ENCODE results near the gene LYST.
A peak's percentile ranks its signal among the peaks of the same experiment; 100 is the strongest.
"Not testable (repeated sequence)": the region's sequence is repeated elsewhere in the genome, so short reads cannot be mapped to it uniquely, and the experiment has no call there.

LYST gene

DNA sequence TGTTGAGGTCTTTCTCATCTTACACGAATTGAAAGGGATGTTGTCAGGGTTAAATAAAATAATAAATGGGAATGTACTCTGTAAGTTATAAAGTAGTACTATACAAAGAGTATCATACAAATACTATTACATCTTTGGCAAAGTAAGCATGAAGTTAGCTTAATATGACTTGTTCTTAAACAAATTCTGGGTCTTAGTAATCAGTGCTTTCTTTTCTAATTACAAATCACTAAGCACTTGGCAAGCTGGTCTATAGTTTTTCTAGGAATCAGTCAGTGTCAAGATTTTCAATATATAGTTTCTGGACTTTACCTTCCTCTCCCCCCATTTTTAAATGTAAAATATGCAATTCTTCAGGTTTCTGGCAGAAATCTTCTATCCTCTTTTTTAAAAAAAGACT, 6.9 kb downstream of the LYST start:
- Mint-ChIP-seq H3K27me3 (no peaks in the 10 kb centered on the region), H3K4me1 (peaks cover 38% of the 10 kb centered on the region), H3K9me3 (no peaks in the 10 kb centered on the region), H3K4me3 (no peak overlapping the region), H3K27ac (no peak overlapping the region), H3K36me3 (ENCODE audit: low read depth) (peaks cover 42% of the 10 kb centered on the region)
- ATAC-seq (no peak), DNase-seq (no peak)

DNA sequence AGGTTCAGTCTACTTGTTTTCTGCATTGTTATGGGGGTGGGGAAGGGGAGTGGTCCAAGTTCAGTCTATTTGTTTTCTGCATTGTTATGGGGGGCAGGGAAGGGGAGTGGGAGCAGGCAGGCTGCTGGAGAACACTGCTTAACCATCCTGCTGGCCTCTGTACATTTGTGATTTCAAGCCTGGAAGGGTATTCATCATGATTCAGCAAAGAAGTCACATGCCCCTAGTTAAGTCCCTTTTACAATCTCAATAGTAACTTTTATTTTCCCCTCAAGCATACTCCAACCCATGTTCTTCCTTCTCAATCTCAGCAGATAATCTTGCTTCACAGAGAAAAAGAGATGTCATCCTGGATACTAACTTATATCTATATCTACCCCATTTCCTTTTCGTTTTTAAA, 7.9 kb downstream of the LYST start:
- H3K4me3 Mint-ChIP-seq: no peak overlapping the region
- no peak overlapping the region for H3K27ac Mint-ChIP-seq
- ATAC-seq (no peak), DNase-seq (no peak)
- peaks cover 38% of the 10 kb centered on the region for H3K4me1 Mint-ChIP-seq
- H3K27me3 Mint-ChIP-seq: no peaks in the 10 kb centered on the region
- H3K9me3 Mint-ChIP-seq: no peaks in the 10 kb centered on the region
- peaks cover 40% of the 10 kb centered on the region for H3K36me3 Mint-ChIP-seq (ENCODE audit: low read depth)

GRCh38 chr1:235857756-235858155, 8.9 kb downstream of the LYST start:
- no peaks in the 10 kb centered on the region for H3K9me3 Mint-ChIP-seq
- no peaks in the 10 kb centered on the region for H3K27me3 Mint-ChIP-seq
- ATAC-seq (peak; percentile 41), DNase-seq (no peak)
- peaks cover 37% of the 10 kb centered on the region for H3K4me1 Mint-ChIP-seq
- H3K4me3 Mint-ChIP-seq: peak overlapping the region; percentile 16
- H3K27ac Mint-ChIP-seq: no peak overlapping the region
- H3K36me3 Mint-ChIP-seq (ENCODE audit: low read depth): peaks cover 34% of the 10 kb centered on the region

- no peak for DNase-seq
- Mint-ChIP-seq H3K4me3 (peak overlapping the region; percentile 55), H3K27ac (no peak overlapping the region), H3K27me3 (no peaks in the 10 kb centered on the region), H3K9me3 (no peaks in the 10 kb centered on the region), H3K36me3 (ENCODE audit: low read depth) (peaks cover 26% of the 10 kb centered on the region), H3K4me1 (peaks cover 41% of the 10 kb centered on the region)
- ATAC-seq: peak; percentile 76
Measured at GRCh38 chr1:235855811-235856429, 10.8 kb downstream of the LYST start.

- no peak overlapping the region for H3K4me3 Mint-ChIP-seq
- ATAC-seq: no peak
Measured at GRCh38 chr1:235854347-235854746, 12.4 kb downstream of the LYST start.

GRCh38 chr1:235853653-235854052, 13.1 kb downstream of the LYST start:
- H3K36me3 Mint-ChIP-seq (ENCODE audit: low read depth): peaks cover 43% of the 10 kb centered on the region
- ATAC-seq (no peak), DNase-seq (no peak)
- no peaks in the 10 kb centered on the region for H3K27me3 Mint-ChIP-seq
- H3K4me3 Mint-ChIP-seq: peak overlapping the region; percentile 7
- H3K9me3 Mint-ChIP-seq: no peaks in the 10 kb centered on the region
- H3K4me1 Mint-ChIP-seq: peaks cover 64% of the 10 kb centered on the region
- H3K27ac Mint-ChIP-seq: peak overlapping the region; percentile 71

More at GRCh38 chr1:235854347-235854746, 12.4 kb downstream of the LYST start:
- Mint-ChIP-seq H3K27me3 (no peaks in the 10 kb centered on the region), H3K4me1 (peaks cover 57% of the 10 kb centered on the region), H3K27ac (peak overlapping the region; percentile 71), H3K36me3 (ENCODE audit: low read depth) (peaks cover 41% of the 10 kb centered on the region), H3K9me3 (no peaks in the 10 kb centered on the region)
- no peak for DNase-seq

DNA sequence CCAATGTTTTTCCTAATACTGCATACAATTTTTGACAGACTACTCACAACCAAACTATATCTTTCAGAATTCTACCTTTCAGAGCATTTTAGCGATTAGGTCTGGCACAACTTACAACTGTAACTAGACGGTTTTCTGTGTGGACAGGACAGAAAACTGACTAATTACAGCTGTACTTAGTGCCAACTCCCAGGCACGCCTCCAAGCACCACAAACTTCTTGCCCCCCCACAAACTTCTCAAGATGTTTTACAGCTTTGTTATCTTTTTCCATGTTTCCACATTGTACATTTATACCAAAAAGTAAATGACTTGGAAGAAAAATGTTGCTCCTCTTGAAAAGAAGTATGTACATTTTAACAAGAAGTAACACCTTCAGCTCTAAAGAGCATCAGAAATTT, 13.8 kb downstream of the LYST start:
- Mint-ChIP-seq H3K4me1 (peaks cover 72% of the 10 kb centered on the region), H3K4me3 (no peak overlapping the region), H3K36me3 (ENCODE audit: low read depth) (peaks cover 51% of the 10 kb centered on the region), H3K27me3 (no peaks in the 10 kb centered on the region), H3K27ac (peak overlapping the region; percentile 13), H3K9me3 (no peaks in the 10 kb centered on the region)
- ATAC-seq (no peak), DNase-seq (no peak)

GRCh38 chr1:235851939-235852338, 14.8 kb downstream of the LYST start:
- H3K9me3 Mint-ChIP-seq: peaks cover 6% of the 10 kb centered on the region
- ATAC-seq (no peak), DNase-seq (no peak)
- H3K27me3 Mint-ChIP-seq: no peaks in the 10 kb centered on the region
- H3K27ac Mint-ChIP-seq: no peak overlapping the region
- no peak overlapping the region for H3K4me3 Mint-ChIP-seq
- H3K36me3 Mint-ChIP-seq (ENCODE audit: low read depth): peaks cover 54% of the 10 kb centered on the region
- H3K4me1 Mint-ChIP-seq: peaks cover 81% of the 10 kb centered on the region

- H3K4me1 Mint-ChIP-seq: peaks cover 87% of the 10 kb centered on the region
- peak overlapping the region; percentile 76 for H3K4me3 Mint-ChIP-seq
- not testable (repeated sequence) for DNase-seq, H3K27me3 Mint-ChIP-seq
- H3K27ac Mint-ChIP-seq: peak overlapping the region; percentile 85
- peak; percentile 77 for ATAC-seq
- peaks cover 49% of the 10 kb centered on the region for H3K36me3 Mint-ChIP-seq (ENCODE audit: low read depth)
- peaks cover 14% of the 10 kb centered on the region for H3K9me3 Mint-ChIP-seq
Measured at GRCh38 chr1:235848251-235848650, 18.5 kb downstream of the LYST start.

DNA sequence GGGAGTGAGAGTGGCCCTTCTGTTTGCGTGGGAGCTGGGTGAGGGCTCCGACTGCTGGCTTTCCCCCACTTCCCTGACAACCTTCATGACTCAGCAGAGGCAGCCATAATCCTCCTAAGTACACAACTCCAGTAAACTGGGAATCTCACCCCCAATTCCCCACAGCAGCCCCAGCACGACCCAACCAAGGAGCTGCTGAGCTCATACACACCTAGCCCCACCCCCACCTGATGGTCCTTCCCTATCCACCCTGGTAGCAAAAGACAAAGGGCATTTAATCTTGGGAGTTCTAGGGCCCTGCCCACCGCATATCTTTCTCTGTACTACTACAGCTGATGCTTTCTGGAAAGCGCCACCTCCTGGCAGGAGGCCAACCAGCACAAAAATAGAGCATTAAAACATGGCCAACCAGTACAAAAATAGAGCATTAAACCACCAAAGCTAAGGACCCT, 21.0 kb downstream of the LYST start:
- peak overlapping the region; percentile 85 for H3K27ac Mint-ChIP-seq
- not testable (repeated sequence) for ATAC-seq, H3K4me3 Mint-ChIP-seq, DNase-seq, H3K27me3 Mint-ChIP-seq
- peaks cover 85% of the 10 kb centered on the region for H3K4me1 Mint-ChIP-seq
- H3K36me3 Mint-ChIP-seq (ENCODE audit: low read depth): peaks cover 51% of the 10 kb centered on the region
- H3K9me3 Mint-ChIP-seq: peaks cover 14% of the 10 kb centered on the region

DNA sequence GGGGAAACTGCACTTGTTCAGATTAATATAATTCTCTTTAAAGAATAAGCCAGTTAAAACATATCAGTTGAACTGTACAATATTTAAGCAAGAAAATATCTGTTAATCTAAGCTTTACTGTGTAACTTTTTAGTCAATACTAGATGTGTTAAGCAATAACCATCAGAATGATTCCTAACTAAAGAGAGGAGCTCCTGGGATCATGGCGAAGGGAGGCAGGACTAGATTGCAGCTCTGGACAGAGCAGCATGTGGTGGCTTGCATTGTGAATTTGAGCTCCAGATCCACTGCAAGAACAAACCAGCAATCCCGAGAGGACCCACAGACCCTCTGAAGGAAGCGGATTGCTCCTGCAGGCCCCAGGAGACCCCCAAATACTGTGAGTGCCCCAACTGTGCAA, 21.9 kb downstream of the LYST start:
- DNase-seq (no peak), ATAC-seq (no peak)
- peaks cover 48% of the 10 kb centered on the region for H3K36me3 Mint-ChIP-seq (ENCODE audit: low read depth)
- no peaks in the 10 kb centered on the region for H3K27me3 Mint-ChIP-seq
- H3K27ac Mint-ChIP-seq: no peak overlapping the region
- H3K4me3 Mint-ChIP-seq: no peak overlapping the region
- H3K4me1 Mint-ChIP-seq: peaks cover 82% of the 10 kb centered on the region
- H3K9me3 Mint-ChIP-seq: peaks cover 14% of the 10 kb centered on the region

DNA sequence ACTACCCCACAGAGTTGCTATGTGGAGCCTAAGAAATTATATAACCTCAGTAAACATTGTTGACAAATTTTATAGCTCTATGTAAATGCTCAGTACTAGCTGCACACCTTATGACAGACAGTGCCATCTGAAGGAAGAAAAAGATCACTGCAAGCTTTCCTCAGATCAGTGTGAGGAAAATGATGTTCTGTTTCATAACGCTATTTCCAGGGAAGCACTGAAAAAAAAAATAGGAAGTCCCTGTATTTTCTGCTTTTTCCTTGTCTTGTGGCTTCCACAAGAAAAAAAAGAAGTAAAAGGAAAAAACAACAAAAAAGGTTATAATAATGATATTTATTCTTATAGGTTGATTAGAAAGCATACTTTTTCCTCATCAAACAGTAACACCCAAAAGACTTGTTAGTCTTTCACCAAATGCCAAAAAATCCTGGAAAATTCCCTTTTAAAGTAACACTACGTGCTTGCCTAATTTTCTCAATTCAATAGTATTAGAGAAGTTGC, 23.2 kb downstream of the LYST start:
- Mint-ChIP-seq H3K4me3 (no peak overlapping the region), H3K9me3 (peaks cover 14% of the 10 kb centered on the region), H3K27ac (peak overlapping the region; percentile 10), H3K27me3 (no peaks in the 10 kb centered on the region), H3K36me3 (ENCODE audit: low read depth) (peaks cover 43% of the 10 kb centered on the region), H3K4me1 (peaks cover 73% of the 10 kb centered on the region)
- ATAC-seq: peak; percentile 71
- no peak for DNase-seq

DNA sequence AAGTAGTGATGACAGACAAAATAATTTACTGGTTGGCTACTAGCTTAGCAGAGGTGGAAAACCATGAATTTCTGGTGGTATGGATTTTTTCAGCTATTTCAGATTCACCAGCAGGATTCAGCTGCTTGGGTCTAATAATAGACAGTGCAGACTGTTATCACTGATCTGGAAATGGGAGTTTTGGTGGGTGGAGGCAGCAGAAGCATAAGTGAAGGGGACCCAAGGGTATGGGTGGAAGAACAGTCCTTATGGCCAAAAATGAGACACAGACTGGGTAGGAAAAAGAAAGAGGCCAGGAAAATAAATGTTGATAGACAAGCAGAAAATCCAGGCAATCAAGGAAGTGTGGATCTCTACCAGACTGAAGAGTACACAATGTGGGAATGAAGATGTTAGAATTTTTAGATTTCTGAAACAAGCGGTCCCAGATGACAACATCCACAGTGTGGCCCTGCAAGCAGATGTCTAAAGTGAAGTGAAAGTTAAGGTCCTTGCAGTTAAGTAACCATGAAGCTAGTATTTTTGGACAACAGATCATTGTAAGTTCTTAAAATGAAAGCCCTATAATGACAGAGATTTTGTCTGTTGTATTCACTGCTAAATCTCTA, 24.7 kb downstream of the LYST start:
- peak overlapping the region; percentile 3 for H3K27ac Mint-ChIP-seq
- ATAC-seq (no peak), DNase-seq (no peak)
- peaks cover 31% of the 10 kb centered on the region for H3K36me3 Mint-ChIP-seq (ENCODE audit: low read depth)
- H3K4me1 Mint-ChIP-seq: peaks cover 58% of the 10 kb centered on the region
- no peaks in the 10 kb centered on the region for H3K27me3 Mint-ChIP-seq
- H3K9me3 Mint-ChIP-seq: peaks cover 8% of the 10 kb centered on the region
- H3K4me3 Mint-ChIP-seq: no peak overlapping the region

- peak; percentile 70 for ATAC-seq
- H3K27ac Mint-ChIP-seq: no peak overlapping the region
- peaks cover 34% of the 10 kb centered on the region for H3K4me1 Mint-ChIP-seq
- H3K4me3 Mint-ChIP-seq: no peak overlapping the region
- no peaks in the 10 kb centered on the region for H3K27me3 Mint-ChIP-seq
- H3K36me3 Mint-ChIP-seq (ENCODE audit: low read depth): peaks cover 25% of the 10 kb centered on the region
- DNase-seq: no peak
- no peaks in the 10 kb centered on the region for H3K9me3 Mint-ChIP-seq
Measured at GRCh38 chr1:235838021-235838420, 28.7 kb downstream of the LYST start.

DNA sequence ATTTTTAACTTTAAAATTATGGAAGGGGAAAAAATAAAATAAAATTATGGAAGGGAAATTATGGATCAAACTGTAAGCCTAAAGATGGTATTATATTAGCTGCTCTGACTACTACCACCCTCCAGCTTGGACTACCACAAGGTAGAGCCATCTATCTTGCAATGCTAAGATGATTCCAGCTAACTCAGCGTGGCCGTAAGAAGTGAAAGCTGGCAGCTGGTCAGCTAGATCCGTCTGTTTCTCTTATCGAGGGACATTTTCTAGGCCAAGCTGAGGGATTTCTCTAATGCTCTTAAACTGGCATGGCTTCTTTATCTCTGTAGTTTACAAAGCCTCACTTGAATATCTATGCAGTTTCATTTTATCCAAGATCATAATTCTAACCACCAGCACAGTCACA, 31.5 kb downstream of the LYST start:
- ATAC-seq: no peak
- H3K36me3 Mint-ChIP-seq (ENCODE audit: low read depth): peaks cover 28% of the 10 kb centered on the region
- H3K4me1 Mint-ChIP-seq: peaks cover 27% of the 10 kb centered on the region
- no peak overlapping the region for H3K27ac Mint-ChIP-seq
- no peak overlapping the region for H3K4me3 Mint-ChIP-seq
- no peaks in the 10 kb centered on the region for H3K9me3 Mint-ChIP-seq
- no peaks in the 10 kb centered on the region for H3K27me3 Mint-ChIP-seq
- DNase-seq: no peak
